Adrenal gland (tissue), 5 donors: ENCODE measurements around the gene NAPB.

Experiments used
- POLR2A ChIP-seq, 2 donors: fragments of 450-650 bp; IDR thresholded peaks; one replicate each; pipeline ENCODE4 v1.6.1; 2017; ENCODE audit warnings: antibody characterized with exemption in 2 of 2, mild to moderate bottlenecking in 2 of 2, moderate library complexity in 1 of 2
- TF ChIP-seq, protein P1 (sequence below), 6 experiments: fragments of 450-650 bp in 4 of 6; fragments of 200-600 bp in 2 of 6; sonication (generic) in 1 of 6; IDR thresholded peaks; 1 replicate in 5 of 6; 2 replicates in 1 of 6; pipeline versions ENCODE4 v1.5.1 to v1.8.0; 2016 to 2021; ENCODE audit warnings: antibody characterized with exemption in 6 of 6, mild to moderate bottlenecking in 2 of 6, moderate library complexity in 1 of 6
- donor health status: DM: no; HTN: no; CAD: no.

DNA sequence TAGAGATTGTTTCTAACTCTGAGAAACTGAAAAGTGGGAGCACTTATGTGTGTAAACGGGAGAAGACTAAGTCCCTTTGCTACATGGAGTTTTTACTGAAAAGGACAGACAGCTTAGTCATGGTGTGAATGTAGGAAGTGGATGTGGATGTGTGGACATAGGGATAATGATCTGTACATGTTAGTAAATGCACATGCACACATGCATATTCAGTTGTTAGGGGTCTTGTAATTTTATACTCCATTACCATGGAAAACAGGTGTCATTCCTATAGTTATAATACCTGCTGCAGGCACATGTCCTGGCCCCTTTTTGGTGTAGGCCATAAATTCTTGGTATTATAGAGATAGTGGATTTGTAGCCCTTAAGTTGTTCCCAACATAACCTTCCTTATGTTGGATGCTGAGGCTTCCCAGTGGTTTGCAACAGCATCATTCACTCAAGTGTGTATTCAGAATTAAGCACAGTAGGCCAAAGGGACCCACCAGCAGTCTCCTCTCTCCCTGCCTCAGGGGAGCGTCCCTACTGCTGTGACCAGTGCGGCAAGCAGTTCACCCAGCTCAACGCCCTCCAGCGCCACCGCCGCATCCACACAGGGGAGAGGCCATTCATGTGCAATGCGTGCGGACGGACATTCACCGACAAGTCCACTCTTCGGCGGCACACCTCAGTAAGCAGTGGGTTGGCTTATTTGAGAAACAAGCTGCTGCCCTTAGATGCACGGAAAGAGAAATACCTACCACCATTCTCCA is 52.0 kb downstream of the NAPB start:
- no peak for TF ChIP-seq POLR2A (IDR thresholded peaks at IDR 0.05)
- TF ChIP-seq, protein P1, sequence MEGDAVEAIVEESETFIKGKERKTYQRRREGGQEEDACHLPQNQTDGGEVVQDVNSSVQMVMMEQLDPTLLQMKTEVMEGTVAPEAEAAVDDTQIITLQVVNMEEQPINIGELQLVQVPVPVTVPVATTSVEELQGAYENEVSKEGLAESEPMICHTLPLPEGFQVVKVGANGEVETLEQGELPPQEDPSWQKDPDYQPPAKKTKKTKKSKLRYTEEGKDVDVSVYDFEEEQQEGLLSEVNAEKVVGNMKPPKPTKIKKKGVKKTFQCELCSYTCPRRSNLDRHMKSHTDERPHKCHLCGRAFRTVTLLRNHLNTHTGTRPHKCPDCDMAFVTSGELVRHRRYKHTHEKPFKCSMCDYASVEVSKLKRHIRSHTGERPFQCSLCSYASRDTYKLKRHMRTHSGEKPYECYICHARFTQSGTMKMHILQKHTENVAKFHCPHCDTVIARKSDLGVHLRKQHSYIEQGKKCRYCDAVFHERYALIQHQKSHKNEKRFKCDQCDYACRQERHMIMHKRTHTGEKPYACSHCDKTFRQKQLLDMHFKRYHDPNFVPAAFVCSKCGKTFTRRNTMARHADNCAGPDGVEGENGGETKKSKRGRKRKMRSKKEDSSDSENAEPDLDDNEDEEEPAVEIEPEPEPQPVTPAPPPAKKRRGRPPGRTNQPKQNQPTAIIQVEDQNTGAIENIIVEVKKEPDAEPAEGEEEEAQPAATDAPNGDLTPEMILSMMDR (IDR thresholded peaks at IDR 0.05): no peak
